Measurements from ENCODE around the gene RTBDN. TPM values are rescaled to one million over a fixed set of nuclear protein-coding genes. Genes with fewer than 3 reads are reported as not detected.

The RTBDN gene
- total and polyA plus RNA-seq, 8 donors, result 0.19 to 4.6 (median 0.66) TPM; not detected in 2

DNA sequence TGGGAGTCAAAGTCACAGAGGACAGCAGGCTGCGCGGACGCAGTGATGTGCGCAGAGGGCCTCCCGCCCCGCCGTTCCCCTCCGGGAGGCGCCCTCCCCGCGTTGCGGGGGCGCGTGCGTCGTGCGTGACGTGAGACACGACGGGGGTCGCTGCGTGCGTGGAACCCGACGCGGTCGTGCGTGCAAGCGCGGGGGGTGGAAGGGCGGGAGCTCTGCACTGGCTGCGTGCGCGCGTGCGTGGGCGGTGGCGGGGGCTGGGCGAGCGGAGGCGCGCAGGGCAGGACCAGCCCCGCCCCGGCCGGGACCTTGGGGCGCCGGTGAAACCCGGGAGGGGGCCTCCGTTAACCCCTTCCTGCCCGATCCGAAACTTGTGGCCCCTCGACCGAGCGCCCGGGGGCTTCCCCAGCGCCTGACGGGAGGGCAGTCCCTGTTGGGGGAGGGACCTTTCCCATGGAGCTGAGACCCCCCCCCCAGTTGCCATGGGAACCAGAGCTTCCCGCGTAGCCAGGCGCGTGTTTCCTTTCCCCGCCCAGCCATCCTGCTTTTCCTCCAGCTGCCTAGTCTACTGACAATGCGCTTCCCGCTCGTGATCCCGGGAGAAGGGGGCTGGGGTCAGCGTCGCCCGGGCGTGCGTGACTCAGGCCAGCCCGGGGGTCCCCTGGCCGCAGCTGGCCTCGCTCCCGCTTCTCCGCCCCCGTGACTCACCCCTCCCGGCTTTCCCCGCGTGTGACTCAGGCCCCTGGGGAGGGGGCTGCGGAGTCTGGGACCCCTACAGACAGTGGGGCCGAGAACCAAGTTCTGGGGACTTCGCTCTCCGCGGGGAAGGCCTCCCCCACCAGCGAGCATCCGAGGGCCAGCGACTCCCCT lies 51.7 kb downstream of the RTBDN start:
- intact Hi-C loops (cut with DNase I), result no loop called here
- Histone ChIP-seq H3K4me1 (peaks cover 5 to 50% (median 21%) of the 10 kb centered on the region in 3 donors), H3K4me3 (peak overlapping the region; percentile 11 to 55 (median 40)), H3K9me3 (no peaks in the 10 kb centered on the region), H3K36me3 (no peaks in the 10 kb centered on the region), H3K27ac (peak overlapping the region; percentile 68 to 99 (median 84)), H3K27me3 (no peaks in the 10 kb centered on the region)
- ATAC-seq, result peak; percentile 43 to 65 (median 46)
- peak; percentile 76 to 87 (median 83) for DNase-seq
- no peak for TF ChIP-seq CTCF (IDR thresholded peaks at IDR 0.05)
- no peak for FAIRE-seq
- 2% methylated on average over 55 to 88 of the region's 88 CpGs for WGBS, 2 donors

DNA sequence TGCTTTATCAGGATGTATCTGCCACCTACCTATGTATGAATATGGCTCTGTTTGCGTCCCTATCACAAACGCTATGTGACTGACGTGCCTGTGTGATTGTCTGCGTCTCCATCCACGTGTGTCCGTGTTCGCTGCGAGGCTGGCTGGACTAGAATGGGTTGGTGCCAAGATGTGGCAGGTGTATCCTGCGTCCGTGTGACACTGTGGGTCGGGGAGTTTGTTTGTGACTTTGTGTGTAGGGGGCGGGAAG lies 52.3 kb downstream of the RTBDN start:
- Histone ChIP-seq H3K36me3 (no peaks in the 10 kb centered on the region), H3K27ac (peak overlapping the region; percentile 68 to 99 (median 84)), H3K9me3 (no peaks in the 10 kb centered on the region), H3K4me3 (peak overlapping the region; percentile 11 to 55 (median 40)), H3K27me3 (no peaks in the 10 kb centered on the region), H3K4me1 (peaks cover 10 to 47% (median 21%) of the 10 kb centered on the region in 3 donors)
- TF ChIP-seq CTCF (IDR thresholded peaks at IDR 0.05), result no peak
- ATAC-seq (no peak), FAIRE-seq (no peak), DNase-seq (no peak)
- 0 to 1% methylated on average over 11 to 12 of the region's 12 CpGs for WGBS, 2 donors
- intact Hi-C loops (cut with DNase I), result no loop called here

DNA sequence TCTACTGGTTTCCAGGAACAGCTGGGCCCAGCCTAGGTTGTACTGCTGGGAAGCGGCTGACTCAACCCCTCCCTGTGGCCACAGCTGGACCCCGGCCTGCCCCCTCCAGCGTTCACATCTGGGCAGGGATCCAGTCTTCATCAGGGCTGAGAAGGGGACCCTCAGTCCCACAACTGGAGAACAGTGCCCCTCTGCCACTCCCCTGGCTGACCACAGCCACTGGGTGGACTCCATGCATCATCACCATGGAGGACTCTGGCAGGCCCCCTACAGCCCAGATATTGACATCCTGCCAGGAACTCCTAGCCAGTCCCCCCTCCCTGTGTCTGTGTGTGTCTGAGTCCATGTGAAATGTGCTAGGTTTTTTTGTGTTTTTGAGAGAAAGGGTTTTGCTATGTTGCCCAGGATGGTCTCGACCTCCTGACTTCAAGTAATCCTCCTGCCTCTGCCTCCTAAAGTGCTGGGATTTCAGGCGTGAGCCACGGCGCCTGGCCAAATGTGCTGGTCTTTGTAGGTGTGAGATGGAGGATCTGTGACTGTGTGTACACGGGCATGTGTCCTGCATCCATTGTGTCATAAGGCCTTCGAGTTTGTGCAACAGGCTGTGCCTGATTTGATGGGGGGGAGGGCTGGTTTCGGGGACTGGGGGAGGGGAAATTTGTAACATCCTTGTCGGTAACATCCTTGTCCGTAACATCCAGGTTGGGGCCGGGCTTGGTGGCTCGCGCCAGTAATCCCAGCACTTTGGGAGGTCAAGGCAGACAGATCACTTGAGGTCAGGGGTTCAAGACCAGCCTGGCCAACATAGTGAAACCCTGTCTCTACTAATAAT lies 55.0 kb downstream of the RTBDN start:
- Histone ChIP-seq H3K4me3 (peak overlapping the region in 2 of 4 donors; percentile 63 to 84), H3K27me3 (no peaks in the 10 kb centered on the region), H3K36me3 (no peaks in the 10 kb centered on the region), H3K4me1 (peaks cover 5 to 29% (median 21%) of the 10 kb centered on the region in 3 donors), H3K27ac (peak overlapping the region; percentile 76 to 97 (median 94)), H3K9me3 (no peaks in the 10 kb centered on the region)
- intact Hi-C loops (cut with DNase I), result no loop called here
- WGBS, 2 donors, result 76 to 80% methylated on average over 14 to 15 of the region's 15 CpGs
- DNase-seq (peak in 5 of 6 donors; percentile 50 to 65 (median 61)), FAIRE-seq (no peak), ATAC-seq (no peak)
- no peak for TF ChIP-seq CTCF (IDR thresholded peaks at IDR 0.05)

GRCh38 chr19:12778905-12779161 lies 55.5 kb downstream of the RTBDN start:
- Histone ChIP-seq H3K27me3 (no peaks in the 10 kb centered on the region), H3K36me3 (no peaks in the 10 kb centered on the region), H3K4me3 (peak overlapping the region in 2 of 4 donors; percentile 63 to 84), H3K27ac (peak overlapping the region; percentile 76 to 97 (median 94)), H3K4me1 (peaks cover 5 to 29% (median 21%) of the 10 kb centered on the region in 3 donors), H3K9me3 (no peaks in the 10 kb centered on the region)
- ATAC-seq, result no peak
- no peak for FAIRE-seq
- TF ChIP-seq CTCF (IDR thresholded peaks at IDR 0.05), result no peak
- intact Hi-C loops (cut with DNase I), result no loop called here
- WGBS, 2 donors, result 56 to 59% methylated on average over 6 of the region's 6 CpGs
- no peak for DNase-seq

Data from pancreas (tissue), 10 donors.